AG04450 (cell line): ENCODE results near the gene ATXN1L. TPM values are rescaled to one million over a fixed set of nuclear protein-coding genes. Genes with fewer than 3 reads are reported as not detected.

Source experiments
- CTCF ChIA-PET: fragments of 300-600, 350-600 bp; formaldehyde crosslinking; extraction: SDS; loops from one replicate; lab custom pipeline; 2022; ENCODE audit warnings: antibody characterized with exemption, inconsistent platforms; lab: Charles Lee
- POLR2A ChIA-PET: fragments of 350-600 bp; formaldehyde crosslinking; extraction: SDS; loops from one replicate; lab custom pipeline; 2021; ENCODE audit warnings: antibody characterized with exemption, inconsistent platforms; lab: Yijun Ruan, JAX
- DNase-seq: peaks from one replicate; pipeline ENCODE4 v3.0.0-alpha.2; 2011; ENCODE audit warnings: low read depth, low spot score
- H3K27ac ChIP-seq: one replicate; pipeline ENCODE4 v1.5.1; 2012; ENCODE audit warnings: low read depth, low read length, control low read depth
- H3K27me3 ChIP-seq: one replicate; pipeline ENCODE4 v1.6.0; 2012; ENCODE audit warnings: low read length; ENCODE audit not compliant: control insufficient read depth, insufficient read depth
- H3K4me3 ChIP-seq: 2 replicates; pipeline ENCODE4 v1.5.1; 2011; ENCODE audit warnings: mild to moderate bottlenecking, low read depth, low read length, control low read depth
- H3K9me3 ChIP-seq: 2 replicates; pipeline ENCODE4 v1.5.1; 2012; ENCODE audit warnings: low read length; ENCODE audit not compliant: control insufficient read depth, insufficient read depth
- polyA plus RNA-seq: library from polyadenylated mRNA; depleted of rRNA; stranded (reverse); fragments of >200 nt; gene quantifications from 2 replicates; pipeline ENCODE4 v1.2.3, GENCODE V29; 2011
- TF ChIP-seq, protein P1 (sequence below): IDR thresholded peaks from 2 replicates; pipeline ENCODE4 v1.5.1; 2011; ENCODE audit warnings: low read depth, low read length, control low read depth, inconsistent platforms

ATXN1L gene
- polyA plus RNA-seq, 1 experiment: 11.3 TPM

DNA sequence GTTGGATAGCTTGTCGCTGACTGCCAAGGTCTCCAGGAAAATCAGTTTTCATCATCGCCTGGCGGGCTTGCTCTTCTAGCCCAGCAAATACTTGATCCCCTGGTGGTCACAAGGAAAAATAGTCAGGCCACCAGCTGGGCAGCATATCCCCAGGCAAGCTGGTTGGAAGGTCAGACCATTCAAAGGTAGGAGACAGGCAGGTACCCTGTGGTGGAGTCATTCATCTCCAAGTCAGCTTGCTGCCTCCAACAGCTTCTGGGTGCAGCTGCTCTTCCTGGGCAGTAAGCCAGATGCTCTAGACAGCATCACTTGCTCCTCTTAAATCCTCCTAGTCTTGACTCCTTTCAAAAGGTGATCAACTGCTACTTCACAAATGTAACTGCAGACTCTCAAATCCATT is 22.2 kb downstream of the ATXN1L start:
- no peak overlapping the region for H3K27ac ChIP-seq
- TF ChIP-seq, protein P1, sequence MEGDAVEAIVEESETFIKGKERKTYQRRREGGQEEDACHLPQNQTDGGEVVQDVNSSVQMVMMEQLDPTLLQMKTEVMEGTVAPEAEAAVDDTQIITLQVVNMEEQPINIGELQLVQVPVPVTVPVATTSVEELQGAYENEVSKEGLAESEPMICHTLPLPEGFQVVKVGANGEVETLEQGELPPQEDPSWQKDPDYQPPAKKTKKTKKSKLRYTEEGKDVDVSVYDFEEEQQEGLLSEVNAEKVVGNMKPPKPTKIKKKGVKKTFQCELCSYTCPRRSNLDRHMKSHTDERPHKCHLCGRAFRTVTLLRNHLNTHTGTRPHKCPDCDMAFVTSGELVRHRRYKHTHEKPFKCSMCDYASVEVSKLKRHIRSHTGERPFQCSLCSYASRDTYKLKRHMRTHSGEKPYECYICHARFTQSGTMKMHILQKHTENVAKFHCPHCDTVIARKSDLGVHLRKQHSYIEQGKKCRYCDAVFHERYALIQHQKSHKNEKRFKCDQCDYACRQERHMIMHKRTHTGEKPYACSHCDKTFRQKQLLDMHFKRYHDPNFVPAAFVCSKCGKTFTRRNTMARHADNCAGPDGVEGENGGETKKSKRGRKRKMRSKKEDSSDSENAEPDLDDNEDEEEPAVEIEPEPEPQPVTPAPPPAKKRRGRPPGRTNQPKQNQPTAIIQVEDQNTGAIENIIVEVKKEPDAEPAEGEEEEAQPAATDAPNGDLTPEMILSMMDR: no peak
- H3K9me3 ChIP-seq: no peaks in the 10 kb centered on the region
- ChIA-PET POLR2A (no interaction called here), CTCF (interaction anchor here (1.9 kb wide), 1 partner anchor 15 kb away, joined by 6 read pairs; no protein-coding TSS in a partner anchor)
- H3K4me3 ChIP-seq: no peak overlapping the region
- no peak for DNase-seq
- H3K27me3 ChIP-seq: no peaks in the 10 kb centered on the region

DNA sequence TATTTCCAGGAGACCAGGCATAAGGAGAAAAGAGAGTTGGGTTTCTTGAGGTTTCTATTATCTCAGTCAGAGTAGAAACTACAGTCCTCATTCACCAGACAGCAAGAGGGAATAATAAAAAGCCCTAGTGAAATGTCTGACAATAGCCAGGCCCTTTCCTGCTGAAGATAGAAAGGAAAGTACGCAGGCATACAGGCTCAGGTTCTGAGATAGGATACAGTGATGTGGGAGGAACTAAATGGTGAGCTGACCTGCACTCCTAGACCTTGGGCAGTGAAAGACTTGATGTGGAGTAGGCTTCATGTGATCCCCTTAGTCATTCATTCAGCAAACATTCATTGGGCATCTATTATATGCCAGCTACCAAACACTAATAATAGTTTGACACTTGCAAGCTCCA is 23.3 kb downstream of the ATXN1L start:
- no peak overlapping the region for H3K27ac ChIP-seq
- ChIA-PET CTCF (interaction anchor here (3.5 kb wide), 1 partner anchor 13 kb away, joined by 43 read pairs; no protein-coding TSS in a partner anchor), POLR2A (no interaction called here)
- DNase-seq: no peak
- H3K27me3 ChIP-seq: no peaks in the 10 kb centered on the region
- H3K4me3 ChIP-seq: no peak overlapping the region
- H3K9me3 ChIP-seq: no peaks in the 10 kb centered on the region
- TF ChIP-seq, protein P1: no peak

DNA sequence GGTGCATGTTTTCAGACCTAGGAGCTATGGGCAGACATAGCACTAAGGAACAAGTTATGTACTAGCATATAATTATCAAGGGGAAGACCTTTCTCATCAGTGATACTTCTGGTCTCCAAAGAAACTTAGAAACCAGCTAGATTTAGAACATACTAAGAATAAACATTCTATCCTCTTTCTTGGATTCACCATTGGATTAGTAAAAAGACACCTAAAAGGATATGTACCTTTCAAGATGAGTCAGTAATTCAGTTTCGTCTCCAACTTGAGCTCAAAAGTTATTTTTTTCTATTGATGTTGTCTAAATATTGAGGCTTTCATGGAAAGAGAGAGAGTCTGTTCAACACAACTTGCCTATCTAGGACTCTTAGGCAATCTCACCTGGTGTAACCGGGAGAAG is 25.0 kb downstream of the ATXN1L start:
- Histone ChIP-seq H3K4me3 (no peak overlapping the region), H3K9me3 (no peaks in the 10 kb centered on the region), H3K27me3 (no peaks in the 10 kb centered on the region), H3K27ac (no peak overlapping the region)
- ChIA-PET CTCF (interaction anchor here (1.2 to 3.5 kb wide), 2 partner anchors 11 to 13 kb away, joined by 3 to 43 read pairs; partner anchors contain the start of gene ZNF821), POLR2A (no interaction called here)
- TF ChIP-seq, protein P1: no peak
- no peak for DNase-seq

DNA sequence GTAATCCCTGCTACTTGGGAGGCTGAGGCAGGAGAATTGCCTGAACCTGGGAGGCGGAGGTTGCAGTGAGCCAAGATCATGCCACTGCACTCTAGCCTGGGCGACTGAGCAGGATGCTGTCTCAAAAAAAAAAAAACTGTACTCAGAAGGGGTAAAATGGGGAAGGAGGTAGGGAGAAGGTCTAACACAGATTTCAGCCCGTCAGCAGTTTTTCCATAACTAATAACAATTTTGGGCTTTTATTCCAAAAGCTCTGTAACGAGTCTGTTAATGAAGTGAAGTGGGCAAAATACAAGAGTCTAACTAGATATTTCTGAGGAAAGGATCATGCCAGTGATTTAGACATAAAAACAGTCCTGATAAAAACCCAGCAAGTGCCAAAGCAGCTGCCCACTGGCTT is 27.4 kb downstream of the ATXN1L start:
- POLR2A ChIA-PET: interaction anchor here (0.7 kb wide), 1 partner anchor 167 kb away, joined by 3 read pairs; no protein-coding TSS in a partner anchor
- DNase-seq: no peak
- Histone ChIP-seq H3K4me3 (no peak overlapping the region), H3K9me3 (no peaks in the 10 kb centered on the region), H3K27me3 (no peaks in the 10 kb centered on the region), H3K27ac (no peak overlapping the region)
- CTCF ChIA-PET: interaction anchor here (0.7 to 2.7 kb wide), 3 partner anchors 9 to 88 kb away, joined by 3 to 28 read pairs (median 3); partner anchors contain the start of gene ZNF821
- TF ChIP-seq, protein P1: no peak

DNA sequence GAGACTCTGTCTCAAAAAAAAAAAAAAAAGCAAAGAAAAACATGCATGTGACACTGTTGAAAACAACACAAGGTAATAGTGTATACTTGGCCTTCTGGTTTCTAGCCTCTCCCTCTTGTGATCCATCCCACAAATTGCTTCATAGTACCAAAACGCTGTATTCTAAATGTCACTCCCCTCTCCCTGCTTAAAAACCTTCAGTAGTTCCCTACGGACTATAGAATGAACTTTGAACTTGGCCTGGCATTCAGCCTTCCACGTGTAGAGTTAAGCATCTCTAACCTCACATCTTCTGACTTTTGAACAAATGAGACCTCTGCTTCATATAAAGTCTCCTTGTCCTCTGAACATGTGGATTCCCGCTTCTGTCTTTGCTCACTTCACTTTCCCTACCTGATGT is 33.1 kb downstream of the ATXN1L start:
- DNase-seq: no peak
- H3K27ac ChIP-seq: no peak overlapping the region
- CTCF ChIA-PET: no interaction called here
- POLR2A ChIA-PET: no interaction called here
- no peaks in the 10 kb centered on the region for H3K9me3 ChIP-seq
- H3K4me3 ChIP-seq: no peak overlapping the region
- TF ChIP-seq, protein P1: no peak
- H3K27me3 ChIP-seq: no peaks in the 10 kb centered on the region
